ENCODE measurements around the gene TUBA4A. TPM values are rescaled to one million over a fixed set of nuclear protein-coding genes. Genes with fewer than 3 reads are reported as not detected.

Gene TUBA4A
- total and polyA plus RNA-seq, 9 of the 15 experiments (the other 6 are each of a cell fraction or from before 2014, with no cell fraction given), result 25.1 to 174 (median 42.4) TPM

DNA sequence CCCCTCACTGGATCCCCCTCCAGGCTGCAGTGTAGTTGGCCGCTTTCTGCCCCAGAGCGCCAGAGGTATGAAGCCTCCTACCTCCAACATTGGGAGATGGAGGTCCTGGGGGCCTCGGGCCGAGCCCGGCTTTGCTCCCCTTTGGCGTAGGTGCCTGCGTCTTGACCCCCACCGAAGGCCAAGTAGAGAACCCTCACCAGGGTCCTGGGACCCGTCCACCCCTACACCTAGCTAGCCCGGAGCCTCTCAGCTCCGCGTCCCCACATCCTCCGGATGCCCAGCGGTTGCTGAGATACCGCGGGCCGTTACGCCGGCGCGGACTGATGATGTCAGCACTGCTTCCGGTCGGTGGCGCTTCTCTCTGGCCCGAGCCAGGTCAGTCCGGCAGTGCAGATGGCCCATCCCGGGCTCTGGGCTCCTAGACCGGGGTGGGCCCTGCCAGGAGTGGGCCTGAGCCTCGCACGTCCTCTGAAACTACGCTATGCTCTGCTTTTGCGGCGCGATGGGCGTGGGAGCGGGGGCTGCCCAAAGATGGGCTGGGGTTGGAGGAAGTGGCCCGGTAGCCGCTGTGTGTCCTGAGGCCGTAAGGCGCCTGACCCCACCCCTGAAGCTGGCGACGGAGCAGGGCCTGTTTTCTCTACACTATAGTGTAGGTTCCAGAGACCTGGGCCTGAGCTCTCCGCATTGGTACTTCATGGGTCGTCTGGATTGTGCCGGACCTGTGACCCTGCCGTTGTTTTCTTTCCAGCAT lies 8.4 kb downstream of the TUBA4A start, which contains the start of the genes GLB1L and STK16 (continued):
- TF ChIP-seq THAP7 (CRISPR knock-in tag; IDR thresholded peaks at IDR 0.05), result no peak
- TF ChIP-seq ZNF263 (CRISPR knock-in tag; IDR thresholded peaks at IDR 0.05; ENCODE audit: borderline replicate concordance), result no peak
- TF ChIP-seq HDAC1 (IDR thresholded peaks at IDR 0.05), result peak in 1 of 2 experiments; percentile 82; a peak in 2 of 4 replicates
- no peak for TF ChIP-seq POLR3A (IDR thresholded peaks at IDR 0.05; ENCODE audit: borderline replicate concordance, extremely low read depth, insufficient read depth, insufficient read length)
- no peak for TF ChIP-seq CBFA2T2 (conservative IDR thresholded peaks at IDR 0.05)
- TF ChIP-seq ZNF586 (CRISPR knock-in tag; conservative IDR thresholded peaks at IDR 0.05), result no peak
- TF ChIP-seq SMC3 (conservative IDR thresholded peaks at IDR 0.05; ENCODE audit: insufficient read depth, low read depth, low read length), result 0 out of 2 replicates have a peak, but pooled peaks have one; percentile 3
- TF ChIP-seq ZNF274 (IDR thresholded peaks at IDR 0.05; ENCODE audit: borderline replicate concordance, low read depth, low read length), result no peak
- no peak for TF ChIP-seq ZZZ3 (IDR thresholded peaks at IDR 0.05)
- TF ChIP-seq HCFC1 (IDR thresholded peaks at IDR 0.05; ENCODE audit: low read depth, low read length), result peak; percentile 77
- TF ChIP-seq GTF2F1 (IDR thresholded peaks at IDR 0.05; ENCODE audit: low read depth, low read length), result no peak
- no peak for TF ChIP-seq FOXA1 (IDR thresholded peaks at IDR 0.05; ENCODE audit: borderline replicate concordance)
- TF ChIP-seq LEF1 (IDR thresholded peaks at IDR 0.05), result 0 out of 2 replicates have a peak, but pooled peaks have one; percentile 24
- TF ChIP-seq FOXM1 (IDR thresholded peaks at IDR 0.05; ENCODE audit: low read depth), result no peak; the same call in 1 of the 2 replicates
- TF ChIP-seq FOXM1 (CRISPR knock-in tag; IDR thresholded peaks at IDR 0.05; ENCODE audit: low read depth), result no peak
- TF ChIP-seq HEY1 (CRISPR knock-in tag; IDR thresholded peaks at IDR 0.05; ENCODE audit: borderline replicate concordance), result no peak
- no peak for TF ChIP-seq ZNF830 (CRISPR knock-in tag; IDR thresholded peaks at IDR 0.05)
- TF ChIP-seq PHF20 (IDR thresholded peaks at IDR 0.05; ENCODE audit: partially characterized antibody), result peak; percentile 92
- no peak for TF ChIP-seq CEBPB (tag; IDR thresholded peaks at IDR 0.05)
- no peak for TF ChIP-seq COPS2 (conservative IDR thresholded peaks at IDR 0.05)
- no peak for TF ChIP-seq PPARD (CRISPR knock-in tag; IDR thresholded peaks at IDR 0.05)
- no peak for TF ChIP-seq ZNF507 (tag; conservative IDR thresholded peaks at IDR 0.05)
- no peak for TF ChIP-seq ZNF3 (CRISPR knock-in tag; IDR thresholded peaks at IDR 0.05)
- peak; percentile 69 for TF ChIP-seq ATF3 (IDR thresholded peaks at IDR 0.05)
- TF ChIP-seq ATF3 (CRISPR knock-in tag; conservative IDR thresholded peaks at IDR 0.05), result no peak
- TF ChIP-seq NFATC3 (IDR thresholded peaks at IDR 0.05), result no peak
- TF ChIP-seq SMARCA5 (IDR thresholded peaks at IDR 0.05), result no peak; the same call in 1 of the 2 replicates
- peak; percentile 40; the same call in 1 of the 2 replicates for TF ChIP-seq NFIC (IDR thresholded peaks at IDR 0.05)
- TF ChIP-seq ZNF324 (CRISPR knock-in tag; IDR thresholded peaks at IDR 0.05), result no peak
- no peak for TF ChIP-seq SREBF1 (IDR thresholded peaks at IDR 0.05; ENCODE audit: borderline replicate concordance, low read depth, low read length)
- peak; percentile 83 for TF ChIP-seq KLF16 (IDR thresholded peaks at IDR 0.05)
